HG02870 (cell line): ENCODE results near the gene NANOS3.
"Not testable (repeated sequence)": the region's sequence is repeated elsewhere in the genome, so short reads cannot be mapped to it uniquely, and the experiment has no call there.

ENCODE experiments used
- ATAC-seq: cut with Tn5 transposase; IDR thresholded peaks from one replicate; pipeline ENCODE4 v1.9.1; 2021; ENCODE audit warnings: mild to moderate bottlenecking, moderate library complexity; ENCODE audit not compliant: unreplicated experiment

NANOS3 gene

GRCh38 chr19:13914777-13915176, 37.8 kb downstream of the NANOS3 start:
- no peak for ATAC-seq

- no peak for ATAC-seq
These were observed 41.0 kb downstream of the NANOS3 start for GRCh38 chr19:13917888-13918406.

GRCh38 chr19:13918726-13919411, 41.9 kb downstream of the NANOS3 start:
- no peak for ATAC-seq

- no peak for ATAC-seq
These were observed 43.6 kb downstream of the NANOS3 start for GRCh38 chr19:13920524-13920923.

- no peak for ATAC-seq
These were observed 44.2 kb downstream of the NANOS3 start for GRCh38 chr19:13920940-13921747.

GRCh38 chr19:13922118-13922517, 45.2 kb downstream of the NANOS3 start:
- not testable (repeated sequence) for ATAC-seq

- ATAC-seq: no peak
These were observed 46.5 kb downstream of the NANOS3 start for GRCh38 chr19:13923194-13923987.

- no peak for ATAC-seq
These were observed 49.1 kb downstream of the NANOS3 start for GRCh38 chr19:13926010-13926409.

GRCh38 chr19:13926715-13927114, 49.8 kb downstream of the NANOS3 start:
- no peak for ATAC-seq

- ATAC-seq: no peak
These were observed 52.4 kb downstream of the NANOS3 start for GRCh38 chr19:13929340-13929739.

- no peak for ATAC-seq
These were observed 53.0 kb downstream of the NANOS3 start for GRCh38 chr19:13929956-13930355.
